Effector memory CD8-positive, alpha-beta T cell (primary cell): ENCODE data around the gene ZNF263.

Experiments
- ATAC-seq: fragments of 150-1000 bp; cut with Tn5 transposase; replicated peaks from 2 replicates; pipeline ENCODE4 v1.10.0; 2021; ENCODE audit warnings: mild to moderate bottlenecking, moderate library complexity
- DNase-seq, 3 experiments: peaks; one replicate each; pipeline ENCODE4 v3.0.0; 2021
- H3K27ac Mint-ChIP-seq, 2 donors: one replicate each; pipeline ENCODE4 v1.8.0; 2022; ENCODE audit warnings: mild to moderate bottlenecking in 2 of 2, mixed read lengths in 2 of 2, moderate library complexity in 2 of 2
- H3K27me3 Mint-ChIP-seq, 2 donors: one replicate each; pipeline ENCODE4 v1.8.0; 2022; ENCODE audit warnings: mixed read lengths in 2 of 2
- H3K36me3 Mint-ChIP-seq: one replicate; pipeline ENCODE4 v1.8.0; 2022; ENCODE audit warnings: mild to moderate bottlenecking, moderate library complexity, mixed read lengths; ENCODE audit not compliant: insufficient read depth
- H3K4me1 Mint-ChIP-seq, 2 donors: one replicate each; pipeline ENCODE4 v1.8.0; 2022; ENCODE audit warnings: low read depth in 2 of 2, mixed read lengths in 2 of 2
- H3K4me3 Mint-ChIP-seq, 2 donors: one replicate each; pipeline ENCODE4 v1.8.0; 2022; ENCODE audit warnings: mild to moderate bottlenecking in 2 of 2, mixed read lengths in 2 of 2, moderate library complexity in 2 of 2
- H3K9me3 Mint-ChIP-seq, 2 donors: one replicate each; pipeline ENCODE4 v1.8.0; 2022; ENCODE audit warnings: mixed read lengths in 2 of 2
- total RNA-seq, 9 experiments: gene quantifications; one replicate each; lab custom pipeline; 2026; lab: John Stamatoyannopoulos, UW

Gene ZNF263
- total RNA-seq: 20.8 to 61.5 (median 42.8) reads per million in 9 experiments

- peak; percentile 87 to 88 (median 88) for DNase-seq
- H3K4me3 Mint-ChIP-seq: peak within 1 kb of the TSS; percentile 86 to 89
- H3K36me3 Mint-ChIP-seq: peaks cover 29% of the 10 kb centered on the region
- peak within 1 kb of the TSS; percentile 91 to 94 for H3K27ac Mint-ChIP-seq
- no peaks in the 10 kb centered on the region for H3K27me3 Mint-ChIP-seq
- peaks cover 21 to 31% of the 10 kb centered on the region in 2 donors for H3K4me1 Mint-ChIP-seq
- peak; percentile 84 for ATAC-seq
- H3K9me3 Mint-ChIP-seq: no peaks in the 10 kb centered on the region
Observed at GRCh38 chr16:3282730-3283542, at the start of gene ZNF263. ZNF263 (plus strand) TSS chr16:3283491; CDS start chr16:3283819, 328 bp downstream.

DNA sequence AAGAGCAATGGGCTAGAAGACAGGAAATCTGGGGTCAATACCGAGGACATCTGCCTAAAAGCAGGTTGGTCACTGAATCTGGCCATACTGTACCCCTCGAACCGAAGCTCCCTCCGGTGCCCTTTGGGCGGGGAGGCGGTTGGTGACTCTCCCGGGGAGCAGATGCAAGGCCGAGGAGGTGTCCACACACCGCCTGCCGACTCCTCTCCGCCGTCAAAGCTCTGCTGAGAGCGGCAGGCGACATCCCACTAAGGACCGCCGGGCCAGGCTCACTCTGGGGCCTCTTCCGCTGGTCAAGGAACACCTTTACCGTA, 48.8 kb upstream of the ZNF263 start:
- peak overlapping the region; percentile 94 to 97 for H3K4me3 Mint-ChIP-seq
- ATAC-seq (no peak), DNase-seq (peak in 1 of 3 experiments; percentile 8)
- H3K27ac Mint-ChIP-seq: peak overlapping the region; percentile 92 to 98
- peaks cover 22 to 23% of the 10 kb centered on the region in 2 donors for H3K4me1 Mint-ChIP-seq
- no peaks in the 10 kb centered on the region for H3K27me3 Mint-ChIP-seq
- peaks cover 47% of the 10 kb centered on the region for H3K36me3 Mint-ChIP-seq
- peaks cover 0 to 11% of the 10 kb centered on the region in 2 donors for H3K9me3 Mint-ChIP-seq

DNA sequence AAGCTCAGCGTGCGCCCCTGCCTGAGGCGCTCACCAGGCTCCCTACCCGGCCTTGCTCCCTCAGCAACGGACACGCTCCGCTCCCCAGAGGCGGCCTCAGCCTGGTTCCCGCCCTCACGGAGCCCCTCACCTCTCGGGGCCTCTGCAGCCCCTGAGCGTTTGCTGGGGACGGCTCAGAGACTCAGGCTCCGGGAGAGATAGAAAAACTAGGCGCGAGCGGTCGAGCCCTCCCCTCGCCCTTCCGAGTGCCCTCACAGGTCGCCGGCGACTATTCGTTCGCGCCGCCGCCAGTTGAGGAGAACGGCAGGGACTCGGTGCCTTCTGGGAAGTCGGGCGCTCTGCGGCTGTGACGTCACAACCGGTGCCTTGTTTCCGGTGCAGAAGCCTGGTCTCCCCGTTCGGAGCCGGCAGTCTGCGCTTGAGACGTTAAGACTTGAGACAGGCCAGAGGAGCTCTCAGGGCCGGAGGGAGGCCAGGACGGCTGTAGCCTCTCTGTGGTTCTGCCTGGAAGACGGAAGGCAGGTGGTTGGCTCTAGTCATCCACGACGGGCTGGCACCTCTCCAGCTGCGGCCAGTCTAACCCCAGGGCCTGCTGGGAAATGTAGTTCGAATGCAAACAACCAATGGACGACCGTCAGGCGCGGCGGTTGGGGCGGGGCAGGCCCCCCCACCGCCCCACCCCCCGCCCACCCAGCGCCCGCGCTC, 48.3 kb upstream of the ZNF263 start, which contains the start of gene ZNF200:
ZNF200 (minus strand) TSS at position 302 of the 705 bp plus-strand sequence. CDS start 1,403 bp downstream, outside the sequence.
- H3K27ac Mint-ChIP-seq: peak within 1 kb of the TSS; percentile 92 to 98
- H3K27me3 Mint-ChIP-seq: peaks cover 0 to 4% of the 10 kb centered on the region in 2 donors
- peaks cover 22 to 23% of the 10 kb centered on the region in 2 donors for H3K4me1 Mint-ChIP-seq
- H3K4me3 Mint-ChIP-seq: peak within 1 kb of the TSS; percentile 94 to 97
- ATAC-seq (peak; percentile 94), DNase-seq (peak; percentile 90 to 91 (median 90))
- H3K36me3 Mint-ChIP-seq: peaks cover 43% of the 10 kb centered on the region
- H3K9me3 Mint-ChIP-seq: peaks cover 0 to 10% of the 10 kb centered on the region in 2 donors

DNA sequence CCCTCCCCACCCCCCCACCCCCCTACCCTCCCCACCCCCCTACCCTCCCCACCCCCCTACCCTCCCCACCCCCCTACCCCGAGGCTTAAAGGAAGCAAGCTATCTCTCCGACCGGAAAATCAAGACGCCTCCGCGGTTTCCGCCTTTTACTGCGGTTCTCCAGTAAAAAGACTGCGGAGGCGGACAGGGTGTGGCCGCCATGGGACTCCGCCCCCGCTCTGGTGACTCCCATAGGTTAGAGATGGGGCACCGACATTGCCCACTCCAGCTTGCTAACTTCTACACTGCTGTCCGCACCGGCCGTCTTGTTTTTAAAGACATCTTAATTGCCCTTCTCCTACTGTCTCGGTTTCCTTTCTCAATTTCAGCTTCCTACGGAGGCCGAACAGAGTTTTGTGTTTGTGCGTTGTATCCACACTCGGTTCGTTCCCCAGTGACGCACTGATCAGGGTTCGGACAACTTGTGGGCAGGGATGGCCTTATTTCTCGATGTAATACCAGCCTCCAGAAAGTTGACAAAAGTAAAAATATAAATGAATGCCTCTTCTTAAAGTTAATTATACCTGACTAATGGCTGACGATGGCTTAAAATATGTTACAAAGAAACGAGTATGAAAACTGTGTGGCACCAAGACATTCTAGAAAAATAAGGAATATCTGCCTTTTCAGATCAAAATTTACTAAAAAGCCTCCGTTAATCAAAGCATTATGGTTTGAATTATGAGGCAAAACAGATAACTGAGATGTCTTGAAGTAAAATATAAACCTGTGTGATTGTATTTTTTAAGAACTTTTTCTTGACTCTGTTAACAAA, 47.2 kb upstream of the ZNF263 start:
- Mint-ChIP-seq H3K27me3 (peaks cover 0 to 12% of the 10 kb centered on the region in 2 donors), H3K27ac (peak overlapping the region; percentile 69 to 92), H3K4me3 (peak overlapping the region; percentile 71 to 74), H3K36me3 (peaks cover 36% of the 10 kb centered on the region), H3K4me1 (peaks cover 22 to 23% of the 10 kb centered on the region in 2 donors), H3K9me3 (no peaks in the 10 kb centered on the region)
- peak; percentile 27 to 38 (median 37) for DNase-seq
- ATAC-seq: peak; percentile 6

DNA sequence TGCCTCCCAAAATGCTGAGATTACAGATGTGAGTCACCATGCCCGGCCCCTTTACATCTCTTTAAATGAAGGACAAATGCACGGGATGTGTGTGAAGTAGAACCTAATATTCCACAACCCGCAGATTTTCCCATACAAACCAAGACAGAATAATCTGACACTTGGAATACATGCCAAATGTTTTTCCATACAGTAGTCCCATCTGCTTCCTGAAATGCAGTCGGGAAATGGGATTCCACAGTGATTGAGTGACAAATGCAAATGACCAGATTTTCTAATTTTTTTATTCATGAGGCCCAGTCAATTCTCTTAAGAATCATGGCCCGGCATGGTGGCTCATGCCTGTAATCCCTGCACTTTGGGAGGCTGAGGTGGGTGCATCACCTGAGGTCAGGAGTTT, 41.5 kb upstream of the ZNF263 start:
- Mint-ChIP-seq H3K9me3 (no peaks in the 10 kb centered on the region), H3K27ac (no peak overlapping the region), H3K27me3 (peaks cover 11 to 52% of the 10 kb centered on the region in 2 donors), H3K4me3 (no peak overlapping the region), H3K36me3 (no peaks in the 10 kb centered on the region), H3K4me1 (no peaks in the 10 kb centered on the region)
- DNase-seq (no peak), ATAC-seq (no peak)

DNA sequence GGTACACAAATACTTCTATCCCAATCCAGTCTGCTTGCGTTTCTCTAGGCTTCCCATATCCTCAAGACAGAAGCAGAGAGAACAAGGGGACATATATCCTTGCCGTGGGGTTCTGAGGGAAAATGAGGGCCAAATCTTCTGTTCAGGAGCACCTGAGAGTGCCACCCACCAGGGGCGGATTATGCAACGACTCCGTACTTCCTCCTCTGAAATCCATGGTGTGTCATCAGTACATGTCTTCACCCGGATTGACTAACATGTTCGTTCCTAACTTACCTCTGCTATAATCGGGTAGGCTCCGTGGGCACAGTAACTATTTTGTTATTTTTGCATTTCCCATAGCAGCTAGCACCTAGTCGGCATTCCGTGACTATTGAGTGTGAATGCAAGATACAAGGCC, 40.6 kb upstream of the ZNF263 start:
- H3K9me3 Mint-ChIP-seq: no peaks in the 10 kb centered on the region
- no peak overlapping the region for H3K27ac Mint-ChIP-seq
- DNase-seq (no peak), ATAC-seq (no peak)
- H3K36me3 Mint-ChIP-seq: no peaks in the 10 kb centered on the region
- H3K27me3 Mint-ChIP-seq: peaks cover 11 to 62% of the 10 kb centered on the region in 2 donors
- no peak overlapping the region for H3K4me3 Mint-ChIP-seq
- H3K4me1 Mint-ChIP-seq: no peaks in the 10 kb centered on the region

DNA sequence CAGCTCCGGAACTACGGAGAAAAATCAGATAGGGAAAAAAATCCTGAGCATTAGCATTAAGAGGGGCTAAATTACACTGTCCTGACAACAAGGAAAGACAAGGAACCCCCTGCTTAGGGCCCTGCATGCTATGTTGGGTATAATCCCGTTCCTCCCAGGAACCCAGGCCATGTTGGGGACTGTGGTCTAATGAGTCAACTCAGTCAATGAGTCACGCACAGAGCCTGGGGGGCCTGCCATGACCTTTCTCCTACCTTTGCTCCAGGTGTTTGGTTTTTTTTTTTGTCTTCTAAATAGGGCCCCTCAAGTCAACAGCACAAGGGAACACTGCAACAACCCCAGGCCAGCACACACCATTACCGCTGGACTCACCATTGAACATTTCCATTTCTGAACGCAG, 39.4 kb upstream of the ZNF263 start:
- Mint-ChIP-seq H3K4me3 (no peak overlapping the region), H3K36me3 (no peaks in the 10 kb centered on the region), H3K9me3 (no peaks in the 10 kb centered on the region), H3K27ac (no peak overlapping the region), H3K27me3 (peaks cover 11 to 73% of the 10 kb centered on the region in 2 donors), H3K4me1 (no peaks in the 10 kb centered on the region)
- no peak for ATAC-seq
- no peak for DNase-seq

GRCh38 chr16:3246002-3246401, 37.3 kb upstream of the ZNF263 start:
- Mint-ChIP-seq H3K4me1 (no peaks in the 10 kb centered on the region), H3K27ac (no peak overlapping the region), H3K36me3 (no peaks in the 10 kb centered on the region), H3K4me3 (no peak overlapping the region), H3K9me3 (no peaks in the 10 kb centered on the region), H3K27me3 (peaks cover 11 to 68% of the 10 kb centered on the region in 2 donors)
- ATAC-seq (no peak), DNase-seq (no peak)

- Mint-ChIP-seq H3K9me3 (no peaks in the 10 kb centered on the region), H3K4me1 (no peaks in the 10 kb centered on the region)
Observed at GRCh38 chr16:3246876-3247275, 36.4 kb upstream of the ZNF263 start.

DNA sequence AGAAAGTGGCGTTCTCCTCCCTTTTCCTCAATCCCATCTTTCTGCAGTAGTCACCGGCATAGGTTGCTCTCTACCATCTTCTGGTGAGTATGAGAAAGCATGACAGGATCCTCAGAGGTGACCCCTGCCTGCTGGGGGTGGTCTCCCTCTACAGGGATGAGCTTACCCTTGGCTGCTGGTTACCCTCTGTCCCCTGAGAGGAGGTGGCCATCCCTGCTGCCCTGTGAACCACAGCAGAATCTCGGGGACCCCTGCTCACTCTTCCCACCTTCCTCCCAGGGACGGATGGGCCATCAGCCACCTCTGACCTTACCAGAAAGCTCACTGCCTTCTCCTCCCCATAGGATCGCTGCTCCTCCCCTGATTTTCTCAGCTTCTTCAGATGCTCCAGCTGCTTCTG, 34.7 kb upstream of the ZNF263 start:
- ATAC-seq (no peak), DNase-seq (no peak)
- H3K27me3 Mint-ChIP-seq: peaks cover under 1 to 64% of the 10 kb centered on the region in 2 donors
- no peaks in the 10 kb centered on the region for H3K9me3 Mint-ChIP-seq
- H3K4me3 Mint-ChIP-seq: no peak overlapping the region
- no peaks in the 10 kb centered on the region for H3K36me3 Mint-ChIP-seq
- H3K27ac Mint-ChIP-seq: no peak overlapping the region
- no peaks in the 10 kb centered on the region for H3K4me1 Mint-ChIP-seq

More at GRCh38 chr16:3246876-3247275, 36.4 kb upstream of the ZNF263 start:
- Mint-ChIP-seq H3K36me3 (no peaks in the 10 kb centered on the region), H3K27ac (no peak overlapping the region), H3K27me3 (peaks cover 11 to 74% of the 10 kb centered on the region in 2 donors), H3K4me3 (no peak overlapping the region)
- no peak for ATAC-seq
- DNase-seq: no peak

DNA sequence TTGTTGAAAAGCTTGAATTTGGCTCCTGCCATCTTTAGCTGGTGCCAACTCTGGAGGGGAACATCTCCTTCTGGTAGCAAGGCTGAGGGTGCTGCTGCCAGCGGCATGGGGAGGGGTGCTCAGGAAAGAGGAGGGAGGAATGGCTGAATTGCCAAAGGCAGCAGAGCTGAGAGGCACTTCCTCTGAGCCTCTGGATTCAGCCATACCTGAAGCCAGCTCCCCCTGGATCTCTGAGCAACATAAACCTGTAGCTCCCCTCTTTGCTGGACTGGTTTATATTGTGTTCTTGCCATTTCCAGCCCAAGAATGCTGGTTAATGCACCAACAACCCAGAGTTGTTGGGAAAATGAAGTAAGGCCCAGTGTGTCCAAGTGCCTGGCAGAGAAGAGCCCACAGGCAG, 34.3 kb upstream of the ZNF263 start:
- no peak overlapping the region for H3K4me3 Mint-ChIP-seq
- no peaks in the 10 kb centered on the region for H3K4me1 Mint-ChIP-seq
- H3K27ac Mint-ChIP-seq: no peak overlapping the region
- H3K36me3 Mint-ChIP-seq: no peaks in the 10 kb centered on the region
- peaks cover 0 to 60% of the 10 kb centered on the region in 2 donors for H3K27me3 Mint-ChIP-seq
- DNase-seq: no peak
- no peaks in the 10 kb centered on the region for H3K9me3 Mint-ChIP-seq
- no peak for ATAC-seq

DNA sequence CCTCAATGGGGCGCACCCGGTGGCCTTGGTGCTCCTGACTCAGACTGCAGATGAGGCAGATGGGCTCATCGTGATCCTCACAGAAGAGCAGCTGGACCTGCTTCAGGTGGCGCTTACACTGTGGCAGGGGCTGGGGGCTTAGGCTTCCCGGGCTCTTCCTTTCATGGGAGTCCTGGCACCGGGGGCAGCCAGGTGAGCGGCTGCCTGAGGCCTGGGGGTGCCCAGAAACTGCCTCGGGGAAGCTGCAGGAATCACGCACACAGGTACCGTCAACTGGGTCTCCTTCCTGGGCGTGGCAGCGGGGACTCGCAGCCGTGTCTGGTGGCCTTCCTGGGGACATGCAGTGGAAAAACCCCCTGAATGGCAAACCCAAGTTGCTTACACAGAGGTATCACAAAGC, 33.8 kb upstream of the ZNF263 start:
- no peak overlapping the region for H3K27ac Mint-ChIP-seq
- no peak overlapping the region for H3K4me3 Mint-ChIP-seq
- no peaks in the 10 kb centered on the region for H3K36me3 Mint-ChIP-seq
- H3K9me3 Mint-ChIP-seq: no peaks in the 10 kb centered on the region
- peaks cover 0 to 55% of the 10 kb centered on the region in 2 donors for H3K27me3 Mint-ChIP-seq
- ATAC-seq (no peak), DNase-seq (no peak)
- H3K4me1 Mint-ChIP-seq: no peaks in the 10 kb centered on the region

DNA sequence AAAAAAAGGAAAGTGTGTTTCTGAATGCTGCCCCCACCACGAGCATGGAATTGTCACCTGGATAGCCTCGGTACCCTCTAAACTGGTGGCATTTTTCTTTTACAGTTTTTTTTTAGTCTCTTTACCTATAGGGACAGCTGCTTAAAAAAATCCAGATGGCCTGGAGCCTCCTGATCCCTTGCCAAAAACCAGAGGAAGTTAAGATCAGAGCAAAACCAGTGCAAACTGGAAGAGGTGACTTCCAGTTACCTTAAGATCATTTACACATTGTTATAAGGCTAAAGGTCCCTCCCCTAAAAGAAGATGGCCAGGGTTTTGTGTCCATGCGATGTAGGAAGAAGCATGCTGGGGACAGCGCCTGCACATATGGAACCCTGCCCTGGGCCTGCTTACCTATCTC, 30.3 kb upstream of the ZNF263 start:
- DNase-seq: no peak
- H3K27ac Mint-ChIP-seq: no peak overlapping the region
- H3K9me3 Mint-ChIP-seq: no peaks in the 10 kb centered on the region
- no peaks in the 10 kb centered on the region for H3K4me1 Mint-ChIP-seq
- peaks cover 5 to 43% of the 10 kb centered on the region in 2 donors for H3K27me3 Mint-ChIP-seq
- no peak for ATAC-seq
- H3K4me3 Mint-ChIP-seq: no peak overlapping the region
- H3K36me3 Mint-ChIP-seq: no peaks in the 10 kb centered on the region
